B cell (primary cell): ENCODE measurements around the gene LRP1.

ENCODE experiments used
- EZH2 ChIP-seq: IDR thresholded peaks from 2 replicates; pipeline ENCODE4 v1.6.1; 2012; ENCODE audit warnings: borderline replicate concordance, low read depth, mild to moderate bottlenecking, moderate library complexity, low read length; ENCODE audit not compliant: insufficient read depth, poor library complexity, severe bottlenecking
- TF ChIP-seq, protein P1 (sequence below): fragments of 200-600 bp; IDR thresholded peaks from one replicate; pipeline ENCODE4 v1.8.0; 2022; ENCODE audit warnings: antibody characterized with exemption, mild to moderate bottlenecking

DNA sequence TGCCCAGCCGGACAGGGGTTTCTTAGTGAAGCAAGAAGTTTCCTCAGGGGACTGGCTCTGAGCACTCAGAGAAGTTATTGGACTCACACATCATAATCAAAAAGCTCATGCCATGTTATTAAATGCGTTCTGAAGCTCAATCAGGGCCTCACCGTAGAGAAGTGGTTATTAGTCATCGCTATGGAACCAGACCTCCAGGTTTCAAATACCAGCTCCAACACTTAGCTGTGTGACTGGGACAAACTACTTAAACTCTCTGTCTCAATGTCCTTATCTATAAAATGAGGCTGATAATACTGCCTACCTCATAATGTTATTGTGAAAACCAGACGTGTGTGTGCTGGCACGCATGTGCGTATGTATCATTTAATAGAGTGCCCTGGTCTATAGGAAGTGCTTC is 24.4 kb upstream of the LRP1 start:
- TF ChIP-seq, protein P1, sequence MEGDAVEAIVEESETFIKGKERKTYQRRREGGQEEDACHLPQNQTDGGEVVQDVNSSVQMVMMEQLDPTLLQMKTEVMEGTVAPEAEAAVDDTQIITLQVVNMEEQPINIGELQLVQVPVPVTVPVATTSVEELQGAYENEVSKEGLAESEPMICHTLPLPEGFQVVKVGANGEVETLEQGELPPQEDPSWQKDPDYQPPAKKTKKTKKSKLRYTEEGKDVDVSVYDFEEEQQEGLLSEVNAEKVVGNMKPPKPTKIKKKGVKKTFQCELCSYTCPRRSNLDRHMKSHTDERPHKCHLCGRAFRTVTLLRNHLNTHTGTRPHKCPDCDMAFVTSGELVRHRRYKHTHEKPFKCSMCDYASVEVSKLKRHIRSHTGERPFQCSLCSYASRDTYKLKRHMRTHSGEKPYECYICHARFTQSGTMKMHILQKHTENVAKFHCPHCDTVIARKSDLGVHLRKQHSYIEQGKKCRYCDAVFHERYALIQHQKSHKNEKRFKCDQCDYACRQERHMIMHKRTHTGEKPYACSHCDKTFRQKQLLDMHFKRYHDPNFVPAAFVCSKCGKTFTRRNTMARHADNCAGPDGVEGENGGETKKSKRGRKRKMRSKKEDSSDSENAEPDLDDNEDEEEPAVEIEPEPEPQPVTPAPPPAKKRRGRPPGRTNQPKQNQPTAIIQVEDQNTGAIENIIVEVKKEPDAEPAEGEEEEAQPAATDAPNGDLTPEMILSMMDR: no peak
- TF ChIP-seq EZH2: no peak
